ENCODE data around the gene P4HA1. TPM values are rescaled to one million over a fixed set of nuclear protein-coding genes. Genes with fewer than 3 reads are reported as not detected.

The P4HA1 gene
- total and polyA plus RNA-seq, 9 of the 15 experiments (the other 6 are each of a cell fraction or from before 2014, with no cell fraction given) = 20.2 to 177 (median 28.6) TPM

DNA sequence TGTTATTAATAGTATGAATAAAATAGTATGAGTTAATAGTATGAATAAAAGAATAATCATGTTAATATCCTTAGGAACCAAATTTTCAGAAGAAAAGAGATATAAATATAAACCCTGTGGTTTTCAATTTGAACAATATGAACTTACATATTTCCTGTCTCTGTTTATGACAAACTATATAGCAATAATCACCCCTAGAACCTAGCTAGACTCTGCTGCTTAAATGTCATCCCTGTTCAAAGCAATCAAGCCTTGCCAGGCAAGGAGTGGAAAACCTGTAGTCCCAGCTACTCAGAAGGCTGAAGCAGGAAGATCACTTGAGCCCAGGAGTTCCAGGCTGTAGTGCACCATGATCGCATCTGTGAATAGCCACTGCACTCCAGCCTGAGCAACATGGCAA lies 36.5 kb downstream of the P4HA1 start (continued):
- TF ChIP-seq, protein P1, sequence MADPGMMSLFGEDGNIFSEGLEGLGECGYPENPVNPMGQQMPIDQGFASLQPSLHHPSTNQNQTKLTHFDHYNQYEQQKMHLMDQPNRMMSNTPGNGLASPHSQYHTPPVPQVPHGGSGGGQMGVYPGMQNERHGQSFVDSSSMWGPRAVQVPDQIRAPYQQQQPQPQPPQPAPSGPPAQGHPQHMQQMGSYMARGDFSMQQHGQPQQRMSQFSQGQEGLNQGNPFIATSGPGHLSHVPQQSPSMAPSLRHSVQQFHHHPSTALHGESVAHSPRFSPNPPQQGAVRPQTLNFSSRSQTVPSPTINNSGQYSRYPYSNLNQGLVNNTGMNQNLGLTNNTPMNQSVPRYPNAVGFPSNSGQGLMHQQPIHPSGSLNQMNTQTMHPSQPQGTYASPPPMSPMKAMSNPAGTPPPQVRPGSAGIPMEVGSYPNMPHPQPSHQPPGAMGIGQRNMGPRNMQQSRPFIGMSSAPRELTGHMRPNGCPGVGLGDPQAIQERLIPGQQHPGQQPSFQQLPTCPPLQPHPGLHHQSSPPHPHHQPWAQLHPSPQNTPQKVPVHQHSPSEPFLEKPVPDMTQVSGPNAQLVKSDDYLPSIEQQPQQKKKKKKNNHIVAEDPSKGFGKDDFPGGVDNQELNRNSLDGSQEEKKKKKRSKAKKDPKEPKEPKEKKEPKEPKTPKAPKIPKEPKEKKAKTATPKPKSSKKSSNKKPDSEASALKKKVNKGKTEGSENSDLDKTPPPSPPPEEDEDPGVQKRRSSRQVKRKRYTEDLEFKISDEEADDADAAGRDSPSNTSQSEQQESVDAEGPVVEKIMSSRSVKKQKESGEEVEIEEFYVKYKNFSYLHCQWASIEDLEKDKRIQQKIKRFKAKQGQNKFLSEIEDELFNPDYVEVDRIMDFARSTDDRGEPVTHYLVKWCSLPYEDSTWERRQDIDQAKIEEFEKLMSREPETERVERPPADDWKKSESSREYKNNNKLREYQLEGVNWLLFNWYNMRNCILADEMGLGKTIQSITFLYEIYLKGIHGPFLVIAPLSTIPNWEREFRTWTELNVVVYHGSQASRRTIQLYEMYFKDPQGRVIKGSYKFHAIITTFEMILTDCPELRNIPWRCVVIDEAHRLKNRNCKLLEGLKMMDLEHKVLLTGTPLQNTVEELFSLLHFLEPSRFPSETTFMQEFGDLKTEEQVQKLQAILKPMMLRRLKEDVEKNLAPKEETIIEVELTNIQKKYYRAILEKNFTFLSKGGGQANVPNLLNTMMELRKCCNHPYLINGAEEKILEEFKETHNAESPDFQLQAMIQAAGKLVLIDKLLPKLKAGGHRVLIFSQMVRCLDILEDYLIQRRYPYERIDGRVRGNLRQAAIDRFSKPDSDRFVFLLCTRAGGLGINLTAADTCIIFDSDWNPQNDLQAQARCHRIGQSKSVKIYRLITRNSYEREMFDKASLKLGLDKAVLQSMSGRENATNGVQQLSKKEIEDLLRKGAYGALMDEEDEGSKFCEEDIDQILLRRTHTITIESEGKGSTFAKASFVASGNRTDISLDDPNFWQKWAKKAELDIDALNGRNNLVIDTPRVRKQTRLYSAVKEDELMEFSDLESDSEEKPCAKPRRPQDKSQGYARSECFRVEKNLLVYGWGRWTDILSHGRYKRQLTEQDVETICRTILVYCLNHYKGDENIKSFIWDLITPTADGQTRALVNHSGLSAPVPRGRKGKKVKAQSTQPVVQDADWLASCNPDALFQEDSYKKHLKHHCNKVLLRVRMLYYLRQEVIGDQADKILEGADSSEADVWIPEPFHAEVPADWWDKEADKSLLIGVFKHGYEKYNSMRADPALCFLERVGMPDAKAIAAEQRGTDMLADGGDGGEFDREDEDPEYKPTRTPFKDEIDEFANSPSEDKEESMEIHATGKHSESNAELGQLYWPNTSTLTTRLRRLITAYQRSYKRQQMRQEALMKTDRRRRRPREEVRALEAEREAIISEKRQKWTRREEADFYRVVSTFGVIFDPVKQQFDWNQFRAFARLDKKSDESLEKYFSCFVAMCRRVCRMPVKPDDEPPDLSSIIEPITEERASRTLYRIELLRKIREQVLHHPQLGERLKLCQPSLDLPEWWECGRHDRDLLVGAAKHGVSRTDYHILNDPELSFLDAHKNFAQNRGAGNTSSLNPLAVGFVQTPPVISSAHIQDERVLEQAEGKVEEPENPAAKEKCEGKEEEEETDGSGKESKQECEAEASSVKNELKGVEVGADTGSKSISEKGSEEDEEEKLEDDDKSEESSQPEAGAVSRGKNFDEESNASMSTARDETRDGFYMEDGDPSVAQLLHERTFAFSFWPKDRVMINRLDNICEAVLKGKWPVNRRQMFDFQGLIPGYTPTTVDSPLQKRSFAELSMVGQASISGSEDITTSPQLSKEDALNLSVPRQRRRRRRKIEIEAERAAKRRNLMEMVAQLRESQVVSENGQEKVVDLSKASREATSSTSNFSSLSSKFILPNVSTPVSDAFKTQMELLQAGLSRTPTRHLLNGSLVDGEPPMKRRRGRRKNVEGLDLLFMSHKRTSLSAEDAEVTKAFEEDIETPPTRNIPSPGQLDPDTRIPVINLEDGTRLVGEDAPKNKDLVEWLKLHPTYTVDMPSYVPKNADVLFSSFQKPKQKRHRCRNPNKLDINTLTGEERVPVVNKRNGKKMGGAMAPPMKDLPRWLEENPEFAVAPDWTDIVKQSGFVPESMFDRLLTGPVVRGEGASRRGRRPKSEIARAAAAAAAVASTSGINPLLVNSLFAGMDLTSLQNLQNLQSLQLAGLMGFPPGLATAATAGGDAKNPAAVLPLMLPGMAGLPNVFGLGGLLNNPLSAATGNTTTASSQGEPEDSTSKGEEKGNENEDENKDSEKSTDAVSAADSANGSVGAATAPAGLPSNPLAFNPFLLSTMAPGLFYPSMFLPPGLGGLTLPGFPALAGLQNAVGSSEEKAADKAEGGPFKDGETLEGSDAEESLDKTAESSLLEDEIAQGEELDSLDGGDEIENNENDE (IDR thresholded peaks at IDR 0.05; ENCODE audit: low read depth, low read length) = no peak
- TF ChIP-seq CBX3 (IDR thresholded peaks at IDR 0.05; ENCODE audit: borderline replicate concordance in 1 of 2, low read length in 2 of 2) = no peak
- TF ChIP-seq, protein P2, sequence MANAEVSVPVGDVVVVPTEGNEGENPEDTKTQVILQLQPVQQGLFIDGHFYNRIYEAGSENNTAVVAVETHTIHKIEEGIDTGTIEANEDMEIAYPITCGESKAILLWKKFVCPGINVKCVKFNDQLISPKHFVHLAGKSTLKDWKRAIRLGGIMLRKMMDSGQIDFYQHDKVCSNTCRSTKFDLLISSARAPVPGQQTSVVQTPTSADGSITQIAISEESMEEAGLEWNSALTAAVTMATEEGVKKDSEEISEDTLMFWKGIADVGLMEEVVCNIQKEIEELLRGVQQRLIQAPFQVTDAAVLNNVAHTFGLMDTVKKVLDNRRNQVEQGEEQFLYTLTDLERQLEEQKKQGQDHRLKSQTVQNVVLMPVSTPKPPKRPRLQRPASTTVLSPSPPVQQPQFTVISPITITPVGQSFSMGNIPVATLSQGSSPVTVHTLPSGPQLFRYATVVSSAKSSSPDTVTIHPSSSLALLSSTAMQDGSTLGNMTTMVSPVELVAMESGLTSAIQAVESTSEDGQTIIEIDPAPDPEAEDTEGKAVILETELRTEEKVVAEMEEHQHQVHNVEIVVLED (CRISPR knock-in tag; IDR thresholded peaks at IDR 0.05) = no peak
